Astrocyte of the hippocampus (primary cell): ENCODE data around the gene KCND3.

Experiments used
- DNase-seq: peaks from one replicate; pipeline ENCODE4 v3.0.0; 2011; ENCODE audit warnings: low read depth, low spot score

KCND3 gene

DNA sequence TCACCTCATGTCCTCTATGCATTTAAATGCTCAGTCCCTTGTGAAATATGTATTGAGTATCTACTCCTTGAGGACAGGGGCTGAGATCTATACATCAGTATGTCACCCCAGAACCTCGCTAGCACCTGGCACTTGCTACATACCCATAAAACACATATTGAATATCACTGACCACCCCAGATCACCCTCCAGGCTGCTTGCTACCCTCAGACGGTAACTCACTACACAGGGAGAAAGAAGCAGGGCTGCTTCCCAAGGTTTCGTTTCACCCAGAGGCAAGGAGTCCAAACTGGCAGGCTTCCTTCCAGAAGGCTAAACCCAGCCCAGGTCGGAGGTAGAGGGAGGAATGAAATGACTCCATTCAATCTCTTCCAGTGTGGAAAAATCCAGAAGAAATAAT lies 258.8 kb downstream of the KCND3 start:
- DNase-seq, result no peak

DNA sequence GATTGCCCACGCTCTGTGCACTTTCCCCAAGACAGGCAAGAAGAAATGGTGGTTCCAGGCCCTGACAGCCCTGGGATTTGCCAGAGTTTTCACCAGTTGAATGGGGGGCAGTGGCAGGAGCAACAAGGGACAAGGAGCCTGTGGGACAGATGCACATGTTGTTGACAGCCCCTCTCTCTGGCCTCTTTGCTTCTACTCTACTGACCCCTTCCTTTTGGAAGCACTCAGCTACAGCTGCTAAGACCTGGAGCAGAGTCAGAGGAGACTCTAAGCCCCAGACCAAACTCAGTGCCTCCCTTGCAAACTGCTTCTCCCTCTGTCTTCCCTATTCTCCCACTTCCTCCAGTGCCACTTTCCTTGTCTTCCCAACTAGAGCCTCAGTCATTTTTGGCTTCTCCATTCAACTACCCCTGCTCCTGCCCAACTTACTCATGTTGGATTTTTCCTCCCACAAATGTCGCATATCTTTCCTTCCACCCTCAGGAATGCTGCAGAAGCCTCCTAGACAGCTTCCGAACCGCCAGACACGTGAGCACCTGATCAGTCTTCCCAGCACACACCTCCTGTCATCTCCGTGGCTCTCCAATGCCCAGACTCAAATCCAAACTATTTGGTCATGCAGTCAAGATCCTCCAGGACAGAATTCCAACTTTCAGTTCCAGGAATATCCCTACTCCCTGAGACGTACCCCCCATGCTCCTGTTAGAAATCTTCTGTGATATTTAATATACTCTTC lies 259.4 kb downstream of the KCND3 start:
- no peak for DNase-seq

DNA sequence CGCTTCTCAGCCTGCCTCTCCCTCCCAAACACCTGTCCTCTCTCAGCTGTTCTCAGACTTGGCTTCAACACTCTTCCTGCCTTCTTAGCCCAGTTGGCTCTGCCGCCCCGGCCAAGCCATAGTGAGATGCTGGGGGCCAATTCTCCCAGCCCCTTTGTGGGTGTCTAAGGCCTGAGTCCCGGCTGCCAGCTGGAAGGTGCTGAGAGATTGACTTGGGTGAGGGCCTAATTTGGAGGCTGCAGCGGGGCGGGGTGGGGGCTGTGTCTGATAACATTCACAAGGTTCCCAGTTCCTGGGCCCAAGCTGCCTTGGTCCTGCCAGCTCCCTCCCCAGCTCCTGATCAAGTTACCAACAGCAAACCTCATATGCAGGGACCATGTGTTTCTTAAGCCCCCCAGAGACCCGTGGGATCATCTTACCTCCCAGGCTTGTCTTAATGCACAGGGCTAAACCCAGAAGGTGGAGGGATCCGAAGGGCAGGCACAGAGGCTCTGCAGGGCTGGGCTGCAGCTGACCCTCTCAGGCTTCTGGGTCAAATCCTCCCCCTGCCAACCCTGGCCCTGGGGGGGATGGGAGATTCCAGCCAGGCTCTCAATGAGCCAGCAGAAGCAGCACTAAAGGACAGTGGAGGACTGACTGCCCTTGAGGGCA lies 260.1 kb downstream of the KCND3 start:
- no peak for DNase-seq

- DNase-seq, result no peak
Observed at GRCh38 chr1:111727056-111727455, 262.4 kb downstream of the KCND3 start.

- DNase-seq, result peak; percentile 62
Observed at GRCh38 chr1:111725192-111725591, 264.3 kb downstream of the KCND3 start.

DNA sequence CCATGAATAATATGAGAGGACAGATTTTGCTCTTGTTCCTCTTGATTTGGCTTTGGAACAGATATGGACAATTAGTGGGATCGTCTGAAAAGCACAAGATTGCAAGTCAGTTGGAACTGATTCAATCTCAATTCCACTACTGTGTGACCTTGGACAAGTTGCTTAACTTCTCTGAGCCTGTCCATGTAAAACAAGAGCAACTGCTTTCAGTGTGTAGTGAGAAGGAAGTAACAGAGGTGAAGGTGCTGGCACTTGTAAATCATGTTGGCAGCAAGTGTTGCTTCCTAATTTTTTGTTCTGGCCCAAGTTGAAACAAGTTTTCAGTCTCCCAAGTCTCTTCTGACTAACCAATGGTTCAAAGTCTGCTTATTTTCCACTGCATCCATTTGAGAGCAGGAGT lies 265.6 kb downstream of the KCND3 start:
- no peak for DNase-seq

GRCh38 chr1:111723091-111723806 lies 266.2 kb downstream of the KCND3 start:
- DNase-seq, result no peak

- no peak for DNase-seq
Observed at GRCh38 chr1:111720977-111721786, 268.3 kb downstream of the KCND3 start.
